Stimulated activated CD8-positive, alpha-beta memory T cell treated with anti-CD3 and anti-CD28 coated beads, Interleukin-12 subunit alpha, Interleukin-12 subunit beta, amount 100 ng/mL, for 4 hours (primary cell): ENCODE measurements around the gene PPP1R1B.

Source experiments
- DNase-seq: peaks from one replicate; pipeline ENCODE4 v3.0.0-alpha.2; 2020; ENCODE audit warnings: low read depth

The PPP1R1B gene

DNA sequence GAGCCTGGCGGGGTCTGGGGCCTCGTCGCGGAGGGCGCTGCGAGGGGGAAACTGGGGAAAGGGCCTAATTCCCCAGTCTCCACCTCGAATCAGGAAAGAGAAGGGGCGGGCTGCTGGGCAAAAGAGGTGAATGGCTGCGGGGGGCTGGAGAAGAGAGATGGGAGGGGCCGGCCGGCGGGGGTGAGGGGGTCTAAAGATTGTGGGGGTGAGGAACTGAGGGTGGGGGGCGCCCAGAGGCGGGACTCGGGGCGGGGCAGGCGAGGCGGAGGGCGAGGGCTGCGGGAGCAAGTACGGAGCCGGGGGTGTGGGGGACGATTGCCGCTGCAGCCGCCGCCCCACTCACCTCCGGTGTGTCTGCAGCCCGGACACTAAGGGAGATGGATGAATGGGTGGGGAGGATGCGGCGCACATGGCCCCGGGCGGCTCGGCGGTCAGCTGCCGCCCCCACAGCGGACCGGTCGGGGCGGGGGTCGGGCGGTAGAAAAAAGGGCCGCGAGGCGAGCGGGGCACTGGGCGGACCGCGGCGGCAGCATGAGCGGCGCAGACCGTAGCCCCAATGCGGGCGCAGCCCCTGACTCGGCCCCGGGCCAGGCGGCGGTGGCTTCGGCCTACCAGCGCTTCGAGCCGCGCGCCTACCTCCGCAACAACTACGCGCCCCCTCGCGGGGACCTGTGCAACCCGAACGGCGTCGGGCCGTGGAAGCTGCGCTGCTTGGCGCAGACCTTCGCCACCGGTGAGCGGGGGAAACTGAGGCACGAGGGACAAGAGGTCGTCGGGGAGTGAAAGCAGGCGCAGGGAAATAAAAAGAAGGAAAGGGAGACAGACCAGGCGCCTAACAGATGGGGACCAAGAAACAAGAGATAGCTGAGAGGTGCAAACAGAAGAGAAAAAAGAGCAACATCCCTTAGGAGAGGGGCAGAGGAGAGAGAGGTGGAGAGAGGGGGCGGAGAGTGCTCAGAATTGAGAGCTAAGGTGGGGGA is 41.5 kb downstream of the PPP1R1B start, which contains the start of gene PNMT:
Gene PNMT, plus strand, starts transcription at position 509 of the 980 bp plus-strand sequence. Its CDS starts 23 bp downstream, at position 532.
- DNase-seq = peak; percentile 39

DNA sequence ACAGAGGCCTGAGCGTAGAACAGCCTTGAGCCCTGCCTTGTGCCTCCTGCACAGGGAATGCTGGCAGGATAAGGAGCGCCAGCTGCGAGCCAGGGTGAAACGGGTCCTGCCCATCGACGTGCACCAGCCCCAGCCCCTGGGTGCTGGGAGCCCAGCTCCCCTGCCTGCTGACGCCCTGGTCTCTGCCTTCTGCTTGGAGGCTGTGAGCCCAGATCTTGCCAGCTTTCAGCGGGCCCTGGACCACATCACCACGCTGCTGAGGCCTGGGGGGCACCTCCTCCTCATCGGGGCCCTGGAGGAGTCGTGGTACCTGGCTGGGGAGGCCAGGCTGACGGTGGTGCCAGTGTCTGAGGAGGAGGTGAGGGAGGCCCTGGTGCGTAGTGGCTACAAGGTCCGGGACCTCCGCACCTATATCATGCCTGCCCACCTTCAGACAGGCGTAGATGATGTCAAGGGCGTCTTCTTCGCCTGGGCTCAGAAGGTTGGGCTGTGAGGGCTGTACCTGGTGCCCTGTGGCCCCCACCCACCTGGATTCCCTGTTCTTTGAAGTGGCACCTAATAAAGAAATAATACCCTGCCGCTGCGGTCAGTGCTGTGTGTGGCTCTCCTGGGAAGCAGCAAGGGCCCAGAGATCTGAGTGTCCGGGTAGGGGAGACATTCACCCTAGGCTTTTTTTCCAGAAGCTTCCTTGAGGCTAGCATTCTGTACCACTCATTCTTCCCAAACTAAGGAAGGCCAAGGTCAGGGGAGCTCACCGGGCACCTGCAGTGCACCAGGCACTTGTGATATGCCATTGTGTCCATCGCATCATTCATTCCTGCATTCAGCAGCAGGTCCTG is 43.4 kb downstream of the PPP1R1B start:
- DNase-seq = no peak

DNA sequence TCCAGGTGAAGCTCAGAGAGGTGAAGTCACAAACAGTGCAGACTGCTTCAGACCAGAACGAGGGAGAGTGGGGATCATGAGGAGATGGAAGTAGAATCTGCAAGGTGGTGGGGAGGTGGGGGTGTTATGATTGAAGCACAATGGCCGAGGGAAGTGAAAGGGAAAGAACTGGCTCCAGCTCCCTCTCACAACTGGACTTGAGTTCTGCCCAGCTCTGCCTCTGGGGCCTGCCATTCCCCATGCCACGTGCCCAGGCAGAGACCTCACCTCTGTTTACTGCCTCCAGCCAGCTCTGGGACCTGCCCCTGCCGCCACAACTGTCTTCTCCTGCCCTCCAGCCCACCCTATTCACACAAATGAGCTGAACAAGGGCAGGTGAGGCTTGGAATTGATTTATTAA is 44.0 kb downstream of the PPP1R1B start:
- DNase-seq = no peak

DNA sequence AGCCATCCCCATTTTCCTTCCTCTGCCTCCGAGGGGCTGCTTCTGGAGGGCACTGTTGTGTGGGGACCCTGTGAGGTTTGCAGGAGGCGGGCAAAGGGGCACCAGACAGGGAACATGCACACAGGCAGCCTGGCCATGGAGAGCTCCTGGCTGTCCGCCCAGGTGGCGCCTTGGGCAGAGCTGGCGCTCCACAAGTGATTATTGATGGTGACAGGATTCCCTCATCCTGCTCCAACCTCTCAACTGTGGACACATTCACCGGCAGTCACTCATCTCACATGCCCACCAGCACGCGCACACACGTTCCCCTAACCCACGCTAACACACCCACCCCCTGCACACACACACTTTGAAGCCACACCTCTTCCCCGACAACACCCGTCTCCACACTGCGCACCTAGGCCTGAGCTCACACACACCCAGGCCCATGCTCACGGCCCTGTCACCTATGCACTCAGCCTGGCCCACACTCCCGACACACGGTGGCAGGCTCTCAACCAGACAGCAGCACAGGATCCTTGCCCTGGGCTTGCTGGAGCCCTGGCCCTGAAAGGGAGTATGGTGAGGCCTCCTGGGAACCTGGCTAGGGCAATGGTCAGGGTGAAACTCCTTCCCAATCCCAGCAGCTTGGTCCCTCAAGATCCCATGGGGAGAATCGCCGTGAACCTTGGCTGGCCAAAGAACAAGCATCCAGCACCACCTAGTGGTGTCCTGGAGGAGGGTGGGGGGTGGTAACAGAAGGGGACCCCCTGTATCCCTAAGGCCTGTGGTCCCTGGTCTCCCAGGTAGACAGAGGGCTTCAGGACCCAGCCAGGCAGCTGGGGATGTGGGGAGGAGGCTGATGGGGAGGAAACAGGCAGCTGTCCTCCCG is 45.1 kb downstream of the PPP1R1B start:
- no peak for DNase-seq

DNA sequence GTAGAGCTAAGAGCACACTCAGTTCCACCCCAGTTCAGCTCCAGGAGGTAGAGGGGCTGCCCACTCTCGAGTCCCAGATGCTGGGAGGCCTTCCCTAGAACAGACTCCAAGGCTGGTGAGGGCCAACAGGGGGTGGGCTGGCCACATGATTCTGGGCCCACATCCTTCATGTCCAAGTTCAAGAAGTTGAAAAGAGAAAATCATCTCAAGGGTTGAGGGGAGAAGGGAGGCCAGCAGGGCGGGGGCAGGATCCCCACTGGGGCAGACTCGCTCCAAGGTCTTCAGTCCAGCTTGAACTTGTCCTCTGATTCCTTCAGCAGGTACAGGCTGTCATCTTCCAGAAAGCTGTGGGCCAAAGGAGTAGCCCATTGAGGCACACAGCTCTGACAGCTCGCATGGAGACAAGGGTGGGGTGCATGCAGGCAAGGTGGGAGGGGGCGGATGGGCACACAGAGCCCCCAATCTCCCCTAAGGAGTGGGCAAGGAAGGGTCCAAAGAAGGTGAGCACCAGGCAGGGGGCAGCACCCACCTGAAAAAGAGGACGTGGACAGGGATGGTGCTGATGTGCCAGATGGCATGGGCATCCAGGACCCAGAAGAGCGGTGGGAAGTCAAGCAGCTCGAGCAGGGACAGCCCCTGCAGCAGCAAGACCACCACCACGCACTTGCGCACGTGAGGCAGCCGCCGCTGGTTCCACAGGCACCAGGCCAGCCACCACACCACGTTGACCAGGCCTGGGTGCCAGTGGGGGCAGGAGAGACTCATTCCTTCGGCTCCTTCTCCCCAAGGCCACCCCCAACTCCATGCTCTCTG is 46.0 kb downstream of the PPP1R1B start:
- no peak for DNase-seq

DNA sequence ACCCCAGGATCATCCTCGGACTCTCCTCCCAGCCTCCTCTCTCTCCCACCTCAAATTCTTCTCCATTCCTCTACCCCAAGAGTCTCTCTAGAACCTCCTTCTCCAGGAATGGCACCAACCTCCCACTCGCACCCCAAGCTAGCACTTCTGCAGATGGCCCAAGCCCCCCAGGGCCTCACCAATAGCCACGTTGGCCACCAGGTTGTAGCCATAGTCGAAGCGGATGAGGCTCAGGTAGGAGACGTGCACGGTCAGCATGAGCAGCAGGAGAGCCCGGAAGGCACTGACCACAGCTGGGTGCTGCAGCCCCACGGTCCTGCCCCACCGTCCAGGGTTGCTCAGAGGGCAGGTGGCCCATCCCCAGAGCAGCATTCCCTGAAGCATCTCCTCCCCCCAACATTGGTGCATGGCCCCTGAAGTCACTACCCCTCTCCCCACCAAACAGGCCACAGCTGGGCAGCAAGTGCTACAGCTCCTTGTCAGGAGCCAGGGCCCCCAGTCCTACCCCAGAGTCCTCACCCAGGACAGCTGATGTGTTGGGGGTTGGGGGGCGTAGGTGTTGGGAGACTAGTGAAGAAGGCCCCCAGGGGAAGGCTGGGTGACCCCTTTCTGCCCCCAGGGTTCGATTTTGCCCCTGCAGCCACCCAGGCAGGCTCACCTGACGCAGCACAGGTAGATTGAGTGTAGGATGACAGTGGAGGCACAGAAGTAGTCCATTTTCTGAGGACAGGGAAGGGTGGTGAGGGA is 46.8 kb downstream of the PPP1R1B start:
- no peak for DNase-seq

DNA sequence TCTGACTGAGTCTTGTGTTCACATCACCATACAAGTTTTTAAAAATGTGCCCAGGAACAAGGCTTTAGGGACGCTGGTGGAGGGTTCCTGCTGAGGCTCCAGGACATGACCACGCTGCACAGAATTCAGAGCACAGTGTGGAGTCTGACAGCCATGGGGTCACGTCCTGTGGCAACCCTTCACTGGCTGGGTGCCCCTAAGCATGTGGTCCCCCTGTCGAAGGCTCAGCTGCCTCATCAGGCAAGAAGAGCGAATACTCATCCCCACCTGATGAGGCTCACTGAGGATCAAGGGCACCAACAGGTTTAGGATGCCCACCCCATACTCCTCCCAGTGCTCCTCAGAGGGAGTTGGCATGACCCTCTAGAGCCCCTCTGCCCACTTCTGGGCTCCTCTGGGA is 47.4 kb downstream of the PPP1R1B start:
- no peak for DNase-seq

DNA sequence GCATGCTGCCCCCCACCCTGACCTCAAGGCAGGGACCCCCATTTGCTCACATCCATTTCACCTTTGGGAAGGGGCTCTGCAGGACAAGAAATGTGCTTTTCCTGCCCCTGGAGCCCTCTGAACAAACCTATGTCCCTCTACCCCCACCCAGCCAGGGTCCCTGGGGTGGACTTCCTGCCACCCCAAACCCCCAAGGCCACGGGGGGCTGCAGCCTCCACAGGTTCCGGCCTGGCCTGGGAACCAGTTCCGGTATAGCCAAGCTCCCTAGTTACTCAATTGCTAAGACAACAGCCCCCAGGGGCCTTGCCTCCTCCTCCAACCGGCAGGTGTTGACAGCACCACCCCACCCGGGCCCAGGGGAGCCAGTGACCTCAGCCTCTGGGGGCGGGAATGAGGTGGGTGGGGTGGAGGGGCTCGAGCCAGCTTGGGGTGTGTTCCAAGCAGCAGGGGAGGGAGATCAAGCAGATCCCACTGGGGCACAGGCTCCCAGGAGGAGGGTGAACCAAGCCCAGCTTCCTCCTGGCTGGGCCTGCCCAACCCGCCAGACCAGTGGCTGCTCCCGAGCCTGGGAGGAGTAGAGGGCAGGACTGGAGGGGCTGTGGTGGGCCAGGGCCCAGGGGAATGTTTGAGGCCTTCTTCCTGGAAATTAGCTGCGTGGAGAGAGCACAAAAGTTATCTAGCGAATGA is 48.1 kb downstream of the PPP1R1B start:
- no peak for DNase-seq

DNA sequence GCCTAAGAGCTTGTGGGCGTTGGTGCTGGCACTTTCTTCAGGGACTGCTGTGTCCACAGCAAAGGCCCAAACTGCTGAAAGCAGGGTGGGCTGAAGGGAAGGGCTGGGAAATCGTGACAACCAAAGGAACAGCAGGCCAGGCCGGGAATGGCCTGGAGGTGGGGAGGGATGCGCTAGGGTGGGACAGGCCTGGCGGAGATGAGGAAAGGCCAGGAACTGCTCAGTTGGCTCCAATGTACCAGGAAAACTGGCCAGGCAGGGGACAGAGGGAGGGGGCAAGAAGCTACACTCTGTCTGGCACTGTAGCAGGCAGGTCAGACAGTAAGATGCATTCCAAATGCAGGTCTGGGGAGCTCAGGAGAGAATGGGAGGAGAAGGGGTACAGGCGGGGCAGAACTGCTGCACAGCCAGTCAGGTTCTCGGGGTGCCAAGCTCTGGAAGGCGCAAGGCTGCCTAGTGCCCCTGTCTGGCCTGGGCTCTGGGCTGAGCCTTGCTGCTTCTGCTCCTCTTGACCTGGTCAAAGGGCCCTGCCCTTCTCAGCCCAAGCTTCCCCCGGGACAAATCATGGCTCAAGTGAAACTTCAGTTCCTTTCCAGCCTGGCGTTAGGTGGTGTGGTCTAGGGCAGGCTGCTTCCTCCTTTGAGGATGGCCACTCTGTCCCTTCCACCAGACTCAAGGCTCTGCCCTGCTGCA is 48.8 kb downstream of the PPP1R1B start:
- DNase-seq = no peak

DNA sequence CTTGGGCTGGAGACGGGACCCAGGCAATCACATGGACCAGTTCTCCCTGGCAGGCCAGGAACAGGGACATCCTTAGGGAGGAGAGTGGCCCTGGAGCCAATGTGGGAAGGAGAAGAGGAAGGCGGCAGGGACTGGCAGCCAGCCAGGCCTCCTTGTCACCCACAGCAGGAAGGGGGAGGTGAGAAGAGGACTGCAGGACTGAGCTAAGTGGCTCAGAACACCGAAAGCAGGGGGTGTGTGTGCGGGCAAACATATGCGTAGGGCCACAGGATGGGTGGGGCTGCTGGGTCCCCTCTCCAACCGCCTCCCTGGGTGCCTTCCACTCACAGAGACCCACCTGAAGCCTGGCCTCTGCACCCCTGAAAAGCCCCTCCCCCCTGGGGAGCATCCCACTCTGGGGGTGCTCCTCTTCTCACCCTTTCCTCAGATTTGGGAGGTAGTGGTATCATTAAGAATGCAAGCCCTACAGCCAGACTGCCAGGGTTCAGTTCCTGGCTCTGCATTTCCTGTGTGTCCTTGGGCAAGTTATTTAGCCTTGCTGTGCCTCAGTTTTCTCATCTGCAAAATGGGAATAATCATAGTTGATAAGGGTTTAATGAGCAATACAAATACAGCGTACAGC is 49.6 kb downstream of the PPP1R1B start:
- peak; percentile 13 for DNase-seq

DNA sequence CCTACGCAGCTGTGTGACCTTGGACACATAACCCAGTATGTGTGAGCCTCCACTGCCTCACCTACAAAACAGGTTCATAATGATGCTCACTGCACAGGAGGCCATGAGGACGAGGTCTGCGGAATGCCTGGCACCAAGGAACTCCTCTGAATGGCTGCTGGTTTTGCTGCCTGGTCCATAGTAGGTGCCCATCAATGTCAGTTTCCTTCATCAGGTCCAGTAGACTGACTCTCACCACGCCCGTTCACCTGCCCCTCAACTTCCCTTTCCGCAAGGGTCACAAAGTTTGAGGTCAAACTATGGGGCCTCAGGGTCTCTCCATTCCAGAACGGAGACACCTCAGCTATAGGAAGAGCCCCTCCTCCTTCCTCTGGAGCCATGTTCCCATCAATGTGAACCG is 50.3 kb downstream of the PPP1R1B start:
- no peak for DNase-seq

DNA sequence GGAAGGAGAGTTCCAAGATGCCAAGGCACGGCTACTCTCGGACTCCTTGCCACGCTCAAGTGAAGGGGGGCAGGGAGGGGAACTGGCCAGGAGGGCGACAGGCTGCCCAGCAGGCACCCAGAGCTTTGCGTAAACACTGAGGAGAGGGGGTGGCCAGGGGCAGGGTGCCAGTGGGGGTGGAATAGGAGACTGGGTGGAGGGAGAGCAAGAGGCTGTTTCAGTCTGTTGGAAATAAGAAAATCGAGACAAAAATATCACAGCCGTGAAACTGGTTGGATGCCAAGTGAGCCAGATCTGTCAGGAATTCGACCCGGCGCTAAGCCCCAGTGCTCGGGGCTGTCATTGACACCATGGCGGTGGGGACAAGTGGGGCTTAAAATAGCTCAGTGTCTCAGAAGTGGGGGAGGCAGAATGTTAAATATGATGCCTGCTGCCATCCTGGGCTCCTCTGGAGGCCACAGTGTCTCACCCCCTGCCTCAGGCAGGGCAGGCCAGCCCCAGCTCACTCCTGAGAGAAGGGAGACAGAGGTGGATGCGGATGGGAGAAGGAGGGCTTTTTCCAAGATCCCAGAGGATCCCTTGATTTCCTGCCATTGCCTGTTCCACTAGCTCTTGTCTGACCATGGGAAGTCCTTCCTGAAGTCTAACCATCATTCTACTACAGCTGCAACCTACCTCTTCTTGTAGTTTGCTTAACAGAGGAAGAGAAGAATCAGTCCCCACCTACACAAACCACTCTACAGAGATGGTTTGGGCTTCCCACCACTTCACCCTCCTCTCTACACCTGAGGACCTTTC is 51.0 kb downstream of the PPP1R1B start:
- DNase-seq = no peak

DNA sequence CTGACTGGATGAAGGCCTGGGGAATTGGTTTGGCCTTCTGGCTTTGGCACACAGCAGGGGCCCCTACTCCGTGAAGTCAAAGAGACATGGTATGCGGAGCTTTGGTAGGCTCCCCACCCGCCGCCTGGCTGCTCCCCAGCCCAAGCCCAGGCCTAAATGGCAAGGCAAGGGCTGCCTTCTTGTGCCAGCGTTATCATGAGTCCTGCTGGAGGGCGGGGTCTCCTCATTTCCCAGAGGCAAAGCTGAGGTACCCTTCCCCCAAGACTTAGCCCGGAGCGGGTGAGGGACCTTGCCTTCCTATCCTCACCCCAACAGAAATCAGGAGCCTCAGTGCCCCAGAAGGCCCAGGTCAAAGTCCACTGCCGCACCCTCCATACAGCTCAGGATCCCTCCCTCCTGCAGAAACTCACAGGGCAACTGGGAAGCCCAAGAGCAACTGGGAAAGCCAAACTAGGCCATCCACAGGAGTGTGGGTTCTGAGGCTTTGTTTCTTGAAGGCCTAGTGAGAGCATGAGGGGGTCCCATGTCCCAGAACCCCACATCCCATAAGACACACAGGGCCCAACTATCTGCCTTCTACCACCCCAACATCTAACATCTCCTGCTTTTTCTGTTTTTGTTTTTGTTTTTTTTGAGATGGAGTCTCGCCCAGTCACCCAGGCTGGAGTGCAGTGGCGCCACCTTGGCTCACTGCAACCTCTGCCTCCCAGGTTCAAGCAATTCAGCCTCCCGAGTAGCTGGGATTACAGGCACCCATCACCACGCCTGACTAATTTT is 51.8 kb downstream of the PPP1R1B start:
- no peak for DNase-seq

DNA sequence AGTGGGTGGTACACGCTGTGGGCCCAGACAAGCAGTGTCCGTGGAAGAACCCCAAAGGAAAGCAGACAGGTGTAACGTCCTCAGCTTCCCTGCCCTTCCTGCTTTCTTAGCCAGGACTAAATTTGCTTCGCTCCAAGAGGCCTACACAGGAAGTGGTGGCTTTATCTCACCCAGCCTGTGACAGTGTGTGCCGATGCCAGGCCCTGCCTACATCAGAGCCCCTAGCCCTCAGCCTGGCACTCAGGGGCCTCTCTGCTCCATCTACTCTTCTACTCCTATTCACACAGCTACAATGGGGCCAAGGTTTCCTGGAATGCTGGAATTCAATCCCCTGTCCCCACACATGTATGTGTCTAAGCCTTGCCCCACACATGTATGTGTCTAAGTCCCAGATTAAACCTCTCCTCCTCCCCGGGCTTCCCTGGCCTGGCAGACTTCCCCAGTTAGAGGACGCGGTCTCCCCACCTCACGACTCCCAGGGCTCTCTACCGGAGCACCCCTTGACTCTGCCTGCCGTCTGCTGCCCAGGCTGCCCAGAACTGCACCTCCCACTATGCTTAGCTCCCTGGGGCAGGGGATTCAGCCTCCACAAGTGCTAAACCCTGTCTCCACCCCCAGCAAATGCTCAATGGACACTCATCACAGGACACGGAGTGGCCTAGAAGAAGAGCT is 52.9 kb downstream of the PPP1R1B start:
- no peak for DNase-seq

DNA sequence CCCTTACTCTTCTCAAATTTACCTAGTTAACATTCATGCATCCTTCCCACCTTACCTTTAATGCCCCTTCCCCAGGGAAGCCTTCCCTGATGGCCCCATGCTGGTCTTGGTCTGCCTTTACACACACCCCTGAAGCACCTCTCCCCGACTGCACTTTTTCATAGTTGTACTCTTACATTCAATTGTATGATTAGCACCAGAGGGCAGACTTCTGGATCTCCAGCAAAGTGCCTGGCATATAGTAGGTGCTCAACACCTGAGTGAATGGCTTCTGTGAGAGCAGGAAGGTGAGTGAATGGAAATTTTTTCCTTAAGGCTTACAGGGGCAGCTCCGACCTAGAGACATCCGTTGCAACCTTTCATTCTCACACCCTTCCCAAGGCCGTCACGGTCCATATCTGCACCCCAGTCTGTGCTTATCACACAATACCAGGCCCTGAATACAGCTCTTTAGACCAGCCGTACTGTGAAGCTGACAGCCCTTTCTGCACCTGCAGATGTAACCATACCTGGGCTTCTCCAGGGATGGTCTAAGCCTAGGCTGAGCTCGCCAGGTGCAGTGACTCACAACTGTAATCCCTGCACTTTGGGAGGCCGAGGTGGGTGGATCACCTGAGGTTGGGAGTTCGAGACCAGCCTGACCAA is 56.7 kb downstream of the PPP1R1B start:
- no peak for DNase-seq
